Activated naive CD8-positive, alpha-beta T cell treated with anti-CD3 and anti-CD28 coated beads for 36 hours (primary cell): Measurements from ENCODE around the gene RSPH4A. TPM values are rescaled to one million over a fixed set of nuclear protein-coding genes. Genes with fewer than 3 reads are reported as not detected.

Experiments
- DNase-seq: peaks from one replicate; pipeline ENCODE4 v3.0.0; 2021
- H3K27ac Mint-ChIP-seq: one replicate; pipeline ENCODE4 v1.8.0; 2022; ENCODE audit warnings: mild to moderate bottlenecking, moderate library complexity, mixed read lengths
- H3K27me3 Mint-ChIP-seq: one replicate; pipeline ENCODE4 v1.8.0; 2022; ENCODE audit warnings: mild to moderate bottlenecking, mixed read lengths
- H3K36me3 Mint-ChIP-seq: one replicate; pipeline ENCODE4 v1.8.0; 2021; ENCODE audit warnings: mild to moderate bottlenecking, mixed read lengths
- H3K4me1 Mint-ChIP-seq: one replicate; pipeline ENCODE4 v1.8.0; 2021; ENCODE audit warnings: mixed read lengths
- H3K4me3 Mint-ChIP-seq: one replicate; pipeline ENCODE4 v1.8.0; 2022; ENCODE audit warnings: mild to moderate bottlenecking, moderate library complexity, mixed read lengths
- H3K9me3 Mint-ChIP-seq: one replicate; pipeline ENCODE4 v1.8.0; 2022; ENCODE audit warnings: mixed read lengths
- total RNA-seq, 2 experiments: library from RNA; stranded (reverse); gene quantifications; one replicate each; pipeline ENCODE4 v1.2.3, GENCODE V29; 2021

RSPH4A gene
- total RNA-seq: under 1 TPM; 0.23 to 0.44 TPM

GRCh38 chr6:116615937-116616736 is at the start of gene RSPH4A:
TSS of gene RSPH4A (plus strand) at chr6:116616479. CDS start at chr6:116616624, 145 bp downstream.
- H3K4me1 Mint-ChIP-seq: peaks cover 14% of the 10 kb centered on the region
- H3K9me3 Mint-ChIP-seq: peaks cover 2% of the 10 kb centered on the region
- H3K27me3 Mint-ChIP-seq: peaks cover 30% of the 10 kb centered on the region
- no peaks in the 10 kb centered on the region for H3K36me3 Mint-ChIP-seq
- H3K4me3 Mint-ChIP-seq: peak within 1 kb of the TSS; percentile 83
- peak; percentile 76 for DNase-seq
- no peak within 1 kb of the TSS for H3K27ac Mint-ChIP-seq

GRCh38 chr6:116568111-116568510 is 48.2 kb upstream of the RSPH4A start:
- H3K27me3 Mint-ChIP-seq: peaks cover 10% of the 10 kb centered on the region
- H3K27ac Mint-ChIP-seq: no peak overlapping the region
- peaks cover 3% of the 10 kb centered on the region for H3K36me3 Mint-ChIP-seq
- H3K4me1 Mint-ChIP-seq: peaks cover 16% of the 10 kb centered on the region
- no peak overlapping the region for H3K4me3 Mint-ChIP-seq
- no peaks in the 10 kb centered on the region for H3K9me3 Mint-ChIP-seq
- no peak for DNase-seq

GRCh38 chr6:116568821-116569755 is 47.2 kb upstream of the RSPH4A start:
- Mint-ChIP-seq H3K4me1 (peaks cover 25% of the 10 kb centered on the region), H3K36me3 (peaks cover 5% of the 10 kb centered on the region), H3K4me3 (no peak overlapping the region), H3K9me3 (no peaks in the 10 kb centered on the region), H3K27ac (no peak overlapping the region), H3K27me3 (peaks cover 6% of the 10 kb centered on the region)
- DNase-seq: no peak

GRCh38 chr6:116570856-116571682 is 45.2 kb upstream of the RSPH4A start, which contains the start of gene RWDD1:
TSS of gene RWDD1 (plus strand) at chr6:116571504. CDS start at chr6:116571583, 79 bp downstream.
- peak; percentile 99 for DNase-seq
- no peaks in the 10 kb centered on the region for H3K9me3 Mint-ChIP-seq
- H3K4me1 Mint-ChIP-seq: peaks cover 34% of the 10 kb centered on the region
- H3K27me3 Mint-ChIP-seq: no peaks in the 10 kb centered on the region
- H3K27ac Mint-ChIP-seq: peak within 1 kb of the TSS; percentile 93
- peaks cover 11% of the 10 kb centered on the region for H3K36me3 Mint-ChIP-seq
- H3K4me3 Mint-ChIP-seq: peak within 1 kb of the TSS; percentile 94

DNA sequence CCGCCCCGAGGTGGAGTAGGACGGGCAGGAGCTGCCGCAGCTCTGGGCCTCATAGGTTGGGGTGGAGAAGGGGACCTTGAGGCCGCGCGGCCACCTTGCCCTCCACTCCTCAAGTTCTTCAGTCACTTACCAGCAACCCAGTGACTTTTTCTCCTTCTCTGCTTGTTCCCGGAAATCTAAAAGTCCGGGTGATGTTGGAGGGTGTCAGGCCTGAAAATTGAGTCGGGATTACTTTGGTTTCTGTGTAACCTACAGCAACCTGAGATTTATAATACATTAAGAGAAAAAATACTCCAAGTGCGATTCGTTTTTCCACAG is 44.6 kb upstream of the RSPH4A start:
- no peaks in the 10 kb centered on the region for H3K9me3 Mint-ChIP-seq
- H3K4me1 Mint-ChIP-seq: peaks cover 34% of the 10 kb centered on the region

DNA sequence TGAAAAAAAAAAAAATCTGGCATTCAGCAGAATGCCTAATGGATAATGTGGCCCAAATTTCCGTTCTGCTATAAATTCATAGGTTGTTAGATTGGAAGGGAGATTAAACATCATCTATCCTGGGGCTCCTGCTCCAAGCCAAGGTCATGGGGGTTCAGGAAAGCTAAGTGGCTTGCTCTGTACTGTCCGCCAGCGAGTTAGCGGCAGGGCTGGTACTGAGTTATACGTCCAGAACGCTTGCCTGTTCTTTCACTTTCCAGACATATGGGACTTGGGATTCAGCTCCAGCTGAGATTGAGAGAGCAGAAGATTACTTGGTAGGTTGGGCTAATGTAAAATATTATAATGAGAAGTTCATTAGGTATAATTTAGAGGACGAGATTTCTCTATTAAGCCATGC is 44.1 kb upstream of the RSPH4A start:
- no peak for DNase-seq
- no peaks in the 10 kb centered on the region for H3K27me3 Mint-ChIP-seq
- H3K9me3 Mint-ChIP-seq: no peaks in the 10 kb centered on the region
- peaks cover 36% of the 10 kb centered on the region for H3K4me1 Mint-ChIP-seq
- H3K36me3 Mint-ChIP-seq: peaks cover 16% of the 10 kb centered on the region
- peak overlapping the region; percentile 92 for H3K27ac Mint-ChIP-seq
- H3K4me3 Mint-ChIP-seq: peak overlapping the region; percentile 94

More for the DNA sequence above, 44.6 kb upstream of the RSPH4A start:
- Mint-ChIP-seq H3K27ac (peak overlapping the region; percentile 92), H3K36me3 (peaks cover 16% of the 10 kb centered on the region), H3K4me3 (peak overlapping the region; percentile 94), H3K27me3 (no peaks in the 10 kb centered on the region)
- no peak for DNase-seq

DNA sequence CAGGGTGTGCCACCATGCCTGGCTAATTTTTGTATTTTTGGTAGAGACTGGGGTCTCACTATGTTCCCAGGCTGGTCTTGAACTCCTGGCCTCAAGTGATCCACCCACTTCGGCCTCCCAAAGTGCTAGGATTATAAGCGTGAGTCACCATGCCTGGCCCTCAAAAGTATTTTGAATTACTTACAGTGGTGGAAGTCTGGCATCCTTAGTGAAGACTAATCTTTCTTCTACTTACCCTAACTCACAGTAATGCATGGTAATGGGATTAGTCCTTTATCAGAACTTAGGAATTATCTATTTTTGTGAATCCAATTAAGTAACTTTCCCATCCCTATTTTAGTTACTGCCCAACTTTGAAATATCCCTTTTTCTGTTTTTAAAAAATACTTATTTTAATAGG is 41.1 kb upstream of the RSPH4A start:
- H3K9me3 Mint-ChIP-seq: no peaks in the 10 kb centered on the region
- peaks cover 27% of the 10 kb centered on the region for H3K36me3 Mint-ChIP-seq
- no peak overlapping the region for H3K27ac Mint-ChIP-seq
- no peaks in the 10 kb centered on the region for H3K27me3 Mint-ChIP-seq
- peaks cover 39% of the 10 kb centered on the region for H3K4me1 Mint-ChIP-seq
- no peak overlapping the region for H3K4me3 Mint-ChIP-seq
- DNase-seq: no peak

GRCh38 chr6:116577486-116577885 is 38.8 kb upstream of the RSPH4A start:
- no peaks in the 10 kb centered on the region for H3K27me3 Mint-ChIP-seq
- no peaks in the 10 kb centered on the region for H3K9me3 Mint-ChIP-seq
- DNase-seq: no peak
- H3K4me3 Mint-ChIP-seq: no peak overlapping the region
- peaks cover 40% of the 10 kb centered on the region for H3K4me1 Mint-ChIP-seq
- peaks cover 25% of the 10 kb centered on the region for H3K36me3 Mint-ChIP-seq
- no peak overlapping the region for H3K27ac Mint-ChIP-seq

GRCh38 chr6:116578335-116578734 is 37.9 kb upstream of the RSPH4A start:
- no peaks in the 10 kb centered on the region for H3K27me3 Mint-ChIP-seq

GRCh38 chr6:116579143-116579542 is 37.1 kb upstream of the RSPH4A start:
- H3K27me3 Mint-ChIP-seq: no peaks in the 10 kb centered on the region
- peaks cover 27% of the 10 kb centered on the region for H3K4me1 Mint-ChIP-seq
- no peak overlapping the region for H3K4me3 Mint-ChIP-seq
- H3K36me3 Mint-ChIP-seq: peaks cover 23% of the 10 kb centered on the region
- no peaks in the 10 kb centered on the region for H3K9me3 Mint-ChIP-seq
- no peak for DNase-seq
- H3K27ac Mint-ChIP-seq: no peak overlapping the region

More at GRCh38 chr6:116578335-116578734, 37.9 kb upstream of the RSPH4A start:
- Mint-ChIP-seq H3K27ac (no peak overlapping the region), H3K36me3 (peaks cover 25% of the 10 kb centered on the region), H3K4me3 (no peak overlapping the region), H3K4me1 (peaks cover 35% of the 10 kb centered on the region), H3K9me3 (no peaks in the 10 kb centered on the region)
- DNase-seq: no peak

- H3K27ac Mint-ChIP-seq: no peak overlapping the region
- DNase-seq: no peak
- peaks cover 26% of the 10 kb centered on the region for H3K36me3 Mint-ChIP-seq
- no peaks in the 10 kb centered on the region for H3K27me3 Mint-ChIP-seq
- peaks cover 27% of the 10 kb centered on the region for H3K4me1 Mint-ChIP-seq
- H3K4me3 Mint-ChIP-seq: no peak overlapping the region
- no peaks in the 10 kb centered on the region for H3K9me3 Mint-ChIP-seq
Observed at GRCh38 chr6:116580198-116580597, 36.1 kb upstream of the RSPH4A start.

GRCh38 chr6:116586276-116586675 is 30.0 kb upstream of the RSPH4A start:
- Mint-ChIP-seq H3K27me3 (no peaks in the 10 kb centered on the region), H3K4me1 (peaks cover 3% of the 10 kb centered on the region), H3K9me3 (no peaks in the 10 kb centered on the region), H3K36me3 (peaks cover 22% of the 10 kb centered on the region), H3K27ac (no peak overlapping the region), H3K4me3 (no peak overlapping the region)
- DNase-seq: no peak

DNA sequence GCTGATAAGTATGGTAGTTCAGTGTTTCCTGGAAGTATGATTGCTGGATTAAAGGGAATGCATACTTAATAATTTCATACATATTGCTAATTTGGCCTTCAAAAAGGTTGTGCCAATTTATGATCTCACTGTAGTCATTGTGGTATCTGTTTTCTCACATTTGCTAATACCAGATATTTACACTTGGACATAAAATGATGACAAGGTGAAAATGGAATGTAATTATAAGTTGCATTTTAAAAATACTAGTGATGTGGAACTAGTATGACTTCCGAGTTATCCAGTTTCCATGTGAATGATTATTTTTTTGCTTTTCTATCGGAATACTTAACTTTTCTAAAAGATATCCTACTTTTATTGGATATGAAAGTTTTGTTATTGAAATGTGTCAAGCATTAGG is 29.5 kb upstream of the RSPH4A start:
- no peak overlapping the region for H3K27ac Mint-ChIP-seq
- peaks cover 3% of the 10 kb centered on the region for H3K4me1 Mint-ChIP-seq
- no peak for DNase-seq
- no peaks in the 10 kb centered on the region for H3K27me3 Mint-ChIP-seq
- peaks cover 22% of the 10 kb centered on the region for H3K36me3 Mint-ChIP-seq
- no peak overlapping the region for H3K4me3 Mint-ChIP-seq
- H3K9me3 Mint-ChIP-seq: no peaks in the 10 kb centered on the region

DNA sequence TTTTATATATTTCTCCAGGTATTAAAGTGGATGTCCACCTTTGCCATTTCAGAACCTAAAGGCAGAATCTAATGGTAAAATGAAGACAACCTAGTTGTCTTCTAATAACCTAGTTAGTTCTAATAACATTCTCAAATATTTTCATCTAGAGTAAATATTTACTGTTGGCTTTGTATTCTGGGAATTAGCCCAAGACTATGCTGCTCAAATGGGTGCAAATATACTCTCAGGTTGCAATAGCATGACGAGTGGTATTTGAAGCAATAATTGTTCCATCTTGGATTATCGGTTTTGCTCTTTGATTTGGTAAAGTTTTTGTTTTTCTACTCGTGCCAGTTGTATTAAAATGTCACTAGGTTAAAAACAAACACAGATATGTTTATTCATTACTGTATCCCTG is 21.0 kb upstream of the RSPH4A start:
- Mint-ChIP-seq H3K4me3 (no peak overlapping the region), H3K27ac (no peak overlapping the region), H3K4me1 (no peaks in the 10 kb centered on the region), H3K27me3 (no peaks in the 10 kb centered on the region), H3K9me3 (no peaks in the 10 kb centered on the region), H3K36me3 (peaks cover 33% of the 10 kb centered on the region)
- DNase-seq: no peak
